HEK293 (cell line): ENCODE measurements around the gene KCNMA1.
A peak's percentile ranks its signal among the peaks of the same experiment; 100 is the strongest.

Experiments
- CTCF ChIA-PET: fragments of 350-600 bp; formaldehyde crosslinking; extraction: SDS; loops from one replicate; lab custom pipeline; 2021; ENCODE audit warnings: antibody characterized with exemption; lab: Yijun Ruan, JAX
- POLR2A ChIA-PET: fragments of 300-600 bp; formaldehyde crosslinking; extraction: SDS; loops from one replicate; lab custom pipeline; 2020; ENCODE audit warnings: antibody characterized with exemption, inconsistent platforms; lab: Yijun Ruan, JAX
- H3K27ac ChIP-seq: fragments of 200-500 bp; sonication (Bioruptor generic); 2 replicates; pipeline ENCODE4 v1.5.1; 2014; ENCODE audit warnings: low read depth, low read length, control low read depth, inconsistent platforms; ENCODE audit errors: extremely low read depth
- H3K36me3 ChIP-seq, 2 experiments: fragments of 200-500 bp in 1 of 2; sonication (Bioruptor generic) in 1 of 2; 1 replicate in 1 of 2; 2 replicates in 1 of 2; pipeline ENCODE4 v1.5.1; 2014 to 2017; ENCODE audit warnings: inconsistent platforms in 2 of 2, low read length in 2 of 2; ENCODE audit not compliant: control insufficient read depth in 2 of 2, insufficient read depth in 1 of 2
- H3K4me1 ChIP-seq: fragments of 200-500 bp; sonication (Bioruptor generic); 2 replicates; pipeline ENCODE4 v1.5.1; 2014; ENCODE audit warnings: mild to moderate bottlenecking, low read length, inconsistent platforms; ENCODE audit not compliant: control insufficient read depth, insufficient read depth
- H3K4me3 ChIP-seq: 2 replicates; pipeline ENCODE4 v1.5.1; 2011; ENCODE audit warnings: low read depth, mild to moderate bottlenecking, control low read depth, low read length, moderate library complexity
- H3K9me3 ChIP-seq: fragments of 200-500 bp; sonication (Bioruptor generic); 2 replicates; pipeline ENCODE4 v1.5.1; 2014; ENCODE audit warnings: low read depth, low read length, inconsistent platforms; ENCODE audit not compliant: control insufficient read depth, insufficient read depth
- GLI2 ChIP-seq: fragments of 450-650 bp; formaldehyde crosslinking; IDR thresholded peaks from 2 replicates; pipeline ENCODE4; 2017; ENCODE audit warnings: missing biosample characterization, missing genetic modification characterization, low read depth, borderline replicate concordance
- HIC1 ChIP-seq: fragments of 450-650 bp; formaldehyde crosslinking; IDR thresholded peaks from 2 replicates; pipeline ENCODE4 v1.5.1; 2016; ENCODE audit warnings: missing biosample characterization, missing genetic modification characterization
- HOXD13 ChIP-seq: sonication (generic); formaldehyde crosslinking; IDR thresholded peaks from 2 replicates; pipeline ENCODE4 v1.8.0; 2022; ENCODE audit warnings: missing genetic modification reagents, borderline replicate concordance
- KLF10 ChIP-seq: fragments of 450-650 bp; IDR thresholded peaks from 2 replicates; pipeline ENCODE4 v1.5.1; 2018; ENCODE audit warnings: missing biosample characterization, mild to moderate bottlenecking, missing genetic modification characterization
- KLF8 ChIP-seq: fragments of 450-650 bp; formaldehyde crosslinking; IDR thresholded peaks from 2 replicates; pipeline ENCODE4 v1.5.1; 2016; ENCODE audit warnings: missing biosample characterization, missing genetic modification characterization
- SP7 ChIP-seq: fragments of 450-650 bp; formaldehyde crosslinking; IDR thresholded peaks from 2 replicates; pipeline ENCODE4 v1.5.1; 2016; ENCODE audit warnings: missing biosample characterization, missing genetic modification characterization
- ZBTB10 ChIP-seq: fragments of 450-650 bp; formaldehyde crosslinking; IDR thresholded peaks from 2 replicates; pipeline ENCODE4 v1.5.1; 2016; ENCODE audit warnings: missing biosample characterization, missing genetic modification characterization
- ZBTB21 ChIP-seq: fragments of 450-650 bp; formaldehyde crosslinking; IDR thresholded peaks from 2 replicates; pipeline ENCODE4 v1.5.1; 2017; ENCODE audit warnings: missing biosample characterization, missing genetic modification characterization
- ZBTB26 ChIP-seq: fragments of 450-650 bp; formaldehyde crosslinking; optimal IDR thresholded peaks from 2 replicates; pipeline ENCODE3; 2016; ENCODE audit warnings: missing biosample characterization, mild to moderate bottlenecking, missing genetic modification characterization
- ZBTB6 ChIP-seq: fragments of 450-650 bp; formaldehyde crosslinking; IDR thresholded peaks from 2 replicates; pipeline ENCODE4 v1.5.1; 2017; ENCODE audit warnings: missing biosample characterization, missing genetic modification characterization
- ZEB2 ChIP-seq: fragments of 450-650 bp; formaldehyde crosslinking; IDR thresholded peaks from 2 replicates; pipeline ENCODE4 v1.5.1; 2016; ENCODE audit warnings: missing biosample characterization, missing genetic modification characterization
- ZFP37 ChIP-seq: fragments of 450-650 bp; formaldehyde crosslinking; IDR thresholded peaks from 2 replicates; pipeline ENCODE4 v1.5.1; 2016; ENCODE audit warnings: missing biosample characterization, missing genetic modification characterization
- ZFP69B ChIP-seq: fragments of 450-650 bp; formaldehyde crosslinking; IDR thresholded peaks from 2 replicates; pipeline ENCODE4 v1.5.1; 2016; ENCODE audit warnings: missing biosample characterization, missing genetic modification characterization
- ZNF324 ChIP-seq: fragments of 450-650 bp; formaldehyde crosslinking; IDR thresholded peaks from 2 replicates; pipeline ENCODE4 v1.5.1; 2016; ENCODE audit warnings: missing biosample characterization, missing genetic modification characterization
- ZNF366 ChIP-seq: fragments of 450-650 bp; formaldehyde crosslinking; conservative IDR thresholded peaks from 2 replicates; pipeline ENCODE4 v1.5.1; 2016; ENCODE audit warnings: missing biosample characterization, missing genetic modification characterization
- ZNF391 ChIP-seq: fragments of 450-650 bp; formaldehyde crosslinking; IDR thresholded peaks from 2 replicates; pipeline ENCODE4 v1.5.1; 2016; ENCODE audit warnings: low read depth, missing biosample characterization, missing genetic modification characterization, borderline replicate concordance
- ZNF530 ChIP-seq: fragments of 450-650 bp; formaldehyde crosslinking; IDR thresholded peaks from 2 replicates; pipeline ENCODE4 v1.5.1; 2016; ENCODE audit warnings: low read depth, missing biosample characterization, missing genetic modification characterization
- ZNF639 ChIP-seq: fragments of 450-650 bp; formaldehyde crosslinking; IDR thresholded peaks from 2 replicates; pipeline ENCODE4 v1.5.1; 2016; ENCODE audit warnings: missing biosample characterization, missing genetic modification characterization
- ZSCAN18 ChIP-seq: fragments of 450-650 bp; formaldehyde crosslinking; IDR thresholded peaks from 2 replicates; pipeline ENCODE4 v1.5.1; 2016; ENCODE audit warnings: missing biosample characterization, missing genetic modification characterization
- ZXDB ChIP-seq: fragments of 450-650 bp; formaldehyde crosslinking; IDR thresholded peaks from 2 replicates; pipeline ENCODE4 v1.5.1; 2016; ENCODE audit warnings: missing biosample characterization, missing genetic modification characterization

The KCNMA1 gene

GRCh38 chr10:77355844-77356243 lies 281.8 kb downstream of the KCNMA1 start (continued):
- TF ChIP-seq ZBTB6 (tag by site-specific recombination), result 0 out of 2 replicates have a peak, but pooled peaks have one; percentile 7
- TF ChIP-seq HIC1 (tag by site-specific recombination), result no peak

- ChIA-PET CTCF (interaction anchor here (0.7 to 1.1 kb wide), 4 partner anchors 9 to 290 kb away, joined by 3 read pairs; no protein-coding TSS in a partner anchor), POLR2A (no interaction called here)
- TF ChIP-seq ZEB2 (tag by site-specific recombination), result peak; percentile 45; the same call in 1 of the 2 replicates
- TF ChIP-seq ZNF530 (tag by site-specific recombination), result no peak
- peaks cover 11% of the 10 kb centered on the region for H3K4me1 ChIP-seq
- H3K4me3 ChIP-seq, result no peak overlapping the region
- no peak overlapping the region; the same call in 1 of the 2 replicates for H3K27ac ChIP-seq
- no peaks in the 10 kb centered on the region for H3K36me3 ChIP-seq
- H3K9me3 ChIP-seq, result no peaks in the 10 kb centered on the region
Measured at GRCh38 chr10:77351386-77351785, 286.2 kb downstream of the KCNMA1 start.

GRCh38 chr10:77350711-77351119 lies 286.9 kb downstream of the KCNMA1 start:
- Histone ChIP-seq H3K36me3 (no peaks in the 10 kb centered on the region), H3K4me1 (peaks cover 11% of the 10 kb centered on the region), H3K27ac (no peak overlapping the region), H3K4me3 (no peak overlapping the region), H3K9me3 (no peaks in the 10 kb centered on the region)
- CTCF ChIA-PET, result interaction anchor here (0.7 to 1.1 kb wide), 3 partner anchors 9 to 21 kb away, joined by 3 read pairs; no protein-coding TSS in a partner anchor
- POLR2A ChIA-PET, result no interaction called here
- peak; percentile 61 for TF ChIP-seq KLF10 (tag by site-specific recombination)
- TF ChIP-seq KLF8 (tag by site-specific recombination), result peak; percentile 90
- peak; percentile 91 for TF ChIP-seq ZNF324
- TF ChIP-seq ZFP69B (tag by site-specific recombination), result peak; percentile 74; the same call in 1 of the 2 replicates
- TF ChIP-seq ZXDB (tag by site-specific recombination), result peak; percentile 80
- peak; percentile 68; the same call in 1 of the 2 replicates for TF ChIP-seq ZBTB10 (tag by site-specific recombination)
- peak; percentile 23 for TF ChIP-seq ZBTB26 (tag by site-specific recombination)
- TF ChIP-seq ZFP37, result peak; percentile 78
- 0 out of 2 replicates have a peak, but pooled peaks have one; percentile 25 for TF ChIP-seq ZNF391 (tag by site-specific recombination)
- peak; percentile 52; the same call in 1 of the 2 replicates for TF ChIP-seq GLI2
- peak; percentile 99 for TF ChIP-seq ZBTB21 (tag by site-specific recombination)
- TF ChIP-seq ZNF366 (tag by site-specific recombination), result peak; percentile 93
- TF ChIP-seq ZNF639 (tag by site-specific recombination), result peak; percentile 97
- peak; percentile 98 for TF ChIP-seq SP7 (tag by site-specific recombination)
- peak; percentile 57; the same call in 1 of the 2 replicates for TF ChIP-seq HOXD13
- no peak for TF ChIP-seq ZSCAN18 (tag by site-specific recombination)
